Measurements from ENCODE around the gene IQCM.
"Not testable (repeated sequence)": the region's sequence is repeated elsewhere in the genome, so short reads cannot be mapped to it uniquely, and the experiment has no call there.

The IQCM gene

GRCh38 chr4:149426461-149426860 lies 389.2 kb downstream of the IQCM start:
- DNase-seq: no peak

DNA sequence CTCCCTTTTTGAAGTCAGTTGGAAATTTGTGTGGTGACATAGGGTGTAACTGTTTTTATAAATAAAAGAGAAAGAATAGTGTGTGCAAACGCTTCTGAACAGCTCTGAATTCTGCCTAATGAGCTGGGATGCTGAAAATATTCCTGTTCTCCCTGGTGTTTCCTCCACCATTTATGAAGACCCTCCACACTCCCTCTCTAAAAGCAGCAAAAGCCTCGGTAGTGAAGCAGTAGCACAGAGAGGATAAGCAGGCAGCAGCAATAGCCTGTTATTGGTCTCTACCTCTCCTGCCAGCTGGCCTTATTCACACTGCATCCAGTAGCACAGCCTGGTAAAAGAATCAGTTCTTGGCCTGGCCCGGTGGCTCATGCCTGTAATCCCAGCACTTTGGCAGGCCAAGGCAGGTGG lies 406.1 kb downstream of the IQCM start:
- no peak for DNase-seq

DNA sequence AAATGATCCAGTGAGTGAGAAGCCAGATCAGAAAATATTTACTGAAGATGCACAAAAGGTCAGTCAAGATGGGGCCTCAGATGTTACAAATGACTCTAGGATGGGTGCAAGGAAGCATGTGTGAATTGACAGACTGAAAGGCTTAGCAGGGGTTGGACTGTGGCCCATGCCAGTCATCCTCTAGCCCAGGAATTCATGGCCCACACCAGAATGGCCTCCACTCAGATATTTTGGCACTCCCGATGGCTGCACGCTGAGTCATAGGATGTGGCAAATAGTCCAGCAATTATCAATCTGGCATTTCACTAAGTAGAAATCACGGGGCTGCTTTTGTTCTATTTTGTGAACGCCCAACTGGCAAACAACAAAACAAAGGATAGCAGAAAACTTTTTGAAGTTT lies 406.5 kb downstream of the IQCM start:
- DNase-seq: no peak

DNA sequence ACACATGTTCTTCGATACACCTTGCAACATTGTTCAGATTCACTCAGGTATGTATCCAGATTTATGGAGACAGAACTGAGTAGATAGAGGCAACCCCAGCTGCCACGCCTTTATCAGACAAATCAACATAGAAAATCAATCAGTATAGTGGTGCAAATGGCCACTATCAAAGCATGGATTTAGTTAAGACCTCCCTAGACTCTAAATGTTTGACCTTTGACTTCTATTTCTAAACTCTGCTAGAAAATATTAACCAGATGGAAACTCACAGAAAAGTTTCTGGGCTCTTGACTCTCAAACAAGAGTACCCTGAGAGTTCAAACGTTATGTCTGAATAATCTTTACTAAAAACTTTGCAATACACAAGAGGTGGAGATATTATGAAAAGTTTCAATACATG lies 411.5 kb downstream of the IQCM start:
- no peak for DNase-seq

GRCh38 chr4:149403081-149403480 lies 412.6 kb downstream of the IQCM start:
- no peak for DNase-seq

DNA sequence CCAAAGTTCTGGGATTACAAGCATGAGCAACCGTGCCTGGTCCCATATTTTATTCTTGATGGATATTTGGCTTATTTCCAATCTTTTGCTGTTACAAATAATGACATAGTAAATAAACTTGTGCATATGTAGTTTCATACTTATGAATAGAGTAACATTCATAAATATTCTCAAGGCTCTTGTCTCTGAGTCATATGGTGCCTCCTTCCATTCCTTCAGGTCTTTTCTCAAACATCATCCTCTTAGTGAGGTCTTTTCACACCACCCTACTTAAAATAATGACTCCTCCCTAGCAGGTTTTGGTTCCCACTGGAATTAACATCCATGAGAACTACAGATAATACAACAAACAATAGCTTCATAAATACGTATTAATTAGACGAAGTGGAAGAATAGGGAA lies 416.6 kb downstream of the IQCM start:
- DNase-seq: no peak

GRCh38 chr4:149370785-149371420 lies 444.7 kb downstream of the IQCM start:
- no peak for DNase-seq

GRCh38 chr4:149370002-149370401 lies 445.6 kb downstream of the IQCM start:
- no peak for DNase-seq

GRCh38 chr4:149353241-149353640 lies 462.4 kb downstream of the IQCM start:
- DNase-seq: no peak

- no peak for DNase-seq
Observed at GRCh38 chr4:149349541-149349940, 466.1 kb downstream of the IQCM start.

- no peak for DNase-seq
Observed at GRCh38 chr4:149347139-149347538, 468.5 kb downstream of the IQCM start.

DNA sequence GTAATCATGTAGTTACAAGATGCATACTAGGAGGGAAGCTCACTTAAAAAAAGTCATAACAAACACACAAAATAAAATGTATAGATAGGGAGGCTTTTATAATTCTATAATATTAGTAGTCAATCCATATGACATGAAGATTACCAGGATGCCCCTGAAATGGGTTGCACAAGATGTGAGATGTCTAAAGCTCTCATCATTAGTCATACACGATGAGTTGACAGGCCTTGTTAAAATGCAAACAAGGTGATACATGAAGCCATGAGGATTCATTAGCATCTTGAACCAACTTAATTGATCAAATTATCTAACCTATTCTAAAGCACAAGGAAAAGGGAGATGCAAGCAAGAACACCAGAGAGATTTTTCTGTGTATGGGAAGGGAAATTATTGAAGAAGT lies 470.2 kb downstream of the IQCM start:
- no peak for DNase-seq

DNA sequence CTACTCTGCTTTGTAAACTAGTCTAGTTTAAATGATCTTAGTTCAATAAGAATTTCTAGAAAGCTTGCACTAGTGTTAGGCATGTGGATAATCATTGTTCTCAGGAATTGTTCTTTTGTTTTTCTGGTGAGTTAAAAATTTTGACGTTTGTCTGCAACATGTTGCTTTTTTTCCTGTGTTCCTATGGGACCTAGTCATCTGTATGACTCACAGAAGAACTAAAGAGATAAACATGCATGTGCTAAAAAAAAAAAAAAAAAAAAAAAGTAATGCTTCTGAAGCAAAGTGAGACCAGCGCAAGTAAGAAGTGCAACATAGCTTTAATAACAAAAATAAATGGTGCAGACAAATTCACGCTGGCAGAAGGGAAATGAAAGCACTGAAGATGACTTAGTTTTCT lies 471.2 kb downstream of the IQCM start:
- no peak for DNase-seq

GRCh38 chr4:149343614-149344013 lies 472.0 kb downstream of the IQCM start:
- no peak for DNase-seq

DNA sequence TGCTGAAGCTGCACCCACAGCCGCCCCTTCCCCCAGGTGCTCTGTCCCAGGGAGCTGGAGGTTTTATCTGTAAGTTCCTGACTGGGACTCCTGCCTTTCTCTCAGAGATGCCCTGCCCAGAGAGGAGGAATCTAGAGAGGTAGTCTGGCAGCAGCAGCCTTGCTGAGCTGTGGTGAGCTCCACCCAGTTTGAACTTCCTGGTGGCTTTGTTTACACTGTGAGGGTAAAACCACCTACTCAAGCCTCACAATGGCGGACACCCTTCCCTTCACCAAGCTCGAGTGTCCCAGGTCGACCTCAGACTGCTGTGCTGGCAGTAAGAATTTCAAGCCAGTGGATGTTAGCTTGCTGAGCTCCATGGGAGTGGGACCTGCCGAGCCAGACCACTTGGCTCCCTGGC lies 474.5 kb downstream of the IQCM start:
- not testable (repeated sequence) for DNase-seq

DNA sequence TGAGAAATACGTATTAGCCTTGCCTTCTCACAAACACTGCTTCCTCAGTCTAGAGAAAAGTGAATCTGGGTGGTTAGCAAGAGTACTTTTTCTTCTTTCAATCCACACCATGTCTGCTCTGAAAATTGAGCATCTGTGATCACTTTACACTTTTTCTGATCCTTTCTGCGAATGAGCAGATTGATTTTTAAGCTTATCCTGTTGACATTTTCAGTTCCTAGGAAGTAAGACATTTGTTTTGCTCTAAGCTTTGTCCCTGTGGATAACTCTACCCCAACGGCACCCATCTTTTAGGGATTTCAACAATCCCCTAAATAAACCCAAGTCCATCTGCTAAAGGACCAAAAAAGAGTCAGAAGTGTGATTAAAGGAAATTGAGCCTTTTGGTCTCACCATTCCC lies 487.5 kb downstream of the IQCM start:
- no peak for DNase-seq

DNA sequence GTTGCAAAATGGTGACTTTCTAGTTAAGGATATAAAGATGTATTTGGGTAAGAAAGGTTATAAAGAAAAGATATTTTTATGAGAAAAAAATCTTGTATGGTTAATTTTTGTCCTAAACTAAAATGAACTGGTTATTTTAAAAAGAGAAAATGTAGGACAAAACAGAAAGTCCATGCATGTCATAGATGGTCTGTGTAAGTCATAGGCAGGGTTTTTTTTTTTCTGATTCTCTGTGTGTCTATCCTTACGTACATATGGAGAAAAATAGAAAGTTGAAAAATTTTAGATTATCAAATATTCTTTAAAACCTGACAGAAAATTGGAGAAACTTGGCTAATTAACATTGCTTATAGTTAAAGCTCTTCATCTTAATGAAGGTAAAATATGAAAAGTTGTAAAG lies 493.4 kb downstream of the IQCM start:
- no peak for DNase-seq

GRCh38 chr4:149321438-149321837 lies 494.2 kb downstream of the IQCM start:
- no peak for DNase-seq

GRCh38 chr4:149311076-149311475 lies 504.6 kb downstream of the IQCM start:
- no peak for DNase-seq

DNA sequence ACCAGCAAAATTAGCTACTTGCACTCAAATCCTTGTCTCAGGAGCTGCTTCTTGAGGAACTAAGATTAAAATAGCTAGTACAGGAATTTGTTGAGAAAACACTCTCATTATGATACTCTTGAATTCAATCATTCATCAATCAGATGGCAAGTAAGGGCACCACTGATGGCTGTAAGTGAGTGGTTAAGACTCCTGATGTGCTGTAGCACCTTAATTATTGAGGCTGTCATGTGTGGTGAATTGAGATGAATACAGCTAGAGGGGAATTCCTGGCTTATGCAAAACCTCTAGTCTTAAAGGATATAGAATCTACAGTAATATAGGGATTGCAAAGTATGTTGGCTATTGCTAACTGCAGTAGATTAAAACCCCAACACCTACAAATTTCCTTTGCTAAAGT lies 509.1 kb downstream of the IQCM start:
- DNase-seq: no peak

Data from CD4-positive, alpha-beta T cell treated with Interleukin-4 for 4 hours (primary cell).